Measurements from ENCODE around the gene VSX1.
A peak's percentile ranks its signal among the peaks of the same experiment; 100 is the strongest.

The VSX1 gene

DNA sequence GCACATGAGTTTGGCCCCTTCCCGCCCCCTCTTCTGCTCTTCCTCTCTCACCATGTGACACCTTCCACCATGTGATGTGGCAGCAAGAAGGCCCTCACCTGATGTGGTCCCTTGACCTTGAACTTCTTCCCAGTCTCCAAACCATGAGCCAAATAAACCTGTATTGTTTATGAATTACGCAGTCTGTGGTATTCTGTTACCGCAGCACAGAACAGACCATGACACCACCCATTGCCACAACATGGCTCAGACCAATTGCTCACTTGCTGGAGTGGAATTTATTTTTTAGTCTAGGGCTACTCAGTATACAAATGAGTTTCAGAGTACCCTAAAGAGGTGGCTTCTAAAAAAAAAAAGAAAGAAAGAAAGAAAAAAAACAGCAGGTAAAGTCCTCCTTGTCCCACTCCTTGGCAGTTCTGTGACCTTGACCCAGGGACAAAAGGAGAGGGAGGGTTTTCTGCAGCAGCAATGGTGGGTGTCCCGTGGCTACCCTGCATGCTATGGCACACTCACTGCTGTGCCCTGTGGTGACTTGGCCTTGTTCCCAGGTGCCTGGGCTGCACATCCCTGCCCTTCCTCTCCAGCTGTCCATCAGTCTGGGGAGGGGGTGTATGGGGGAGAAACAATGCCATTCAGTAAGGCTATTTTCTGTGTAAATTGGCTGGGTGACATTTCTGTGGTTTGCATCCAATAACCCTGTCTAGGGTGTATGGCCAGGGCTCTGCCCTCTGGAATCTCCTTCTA is 5.4 kb upstream of the VSX1 start:
- no peak for DNase-seq

DNA sequence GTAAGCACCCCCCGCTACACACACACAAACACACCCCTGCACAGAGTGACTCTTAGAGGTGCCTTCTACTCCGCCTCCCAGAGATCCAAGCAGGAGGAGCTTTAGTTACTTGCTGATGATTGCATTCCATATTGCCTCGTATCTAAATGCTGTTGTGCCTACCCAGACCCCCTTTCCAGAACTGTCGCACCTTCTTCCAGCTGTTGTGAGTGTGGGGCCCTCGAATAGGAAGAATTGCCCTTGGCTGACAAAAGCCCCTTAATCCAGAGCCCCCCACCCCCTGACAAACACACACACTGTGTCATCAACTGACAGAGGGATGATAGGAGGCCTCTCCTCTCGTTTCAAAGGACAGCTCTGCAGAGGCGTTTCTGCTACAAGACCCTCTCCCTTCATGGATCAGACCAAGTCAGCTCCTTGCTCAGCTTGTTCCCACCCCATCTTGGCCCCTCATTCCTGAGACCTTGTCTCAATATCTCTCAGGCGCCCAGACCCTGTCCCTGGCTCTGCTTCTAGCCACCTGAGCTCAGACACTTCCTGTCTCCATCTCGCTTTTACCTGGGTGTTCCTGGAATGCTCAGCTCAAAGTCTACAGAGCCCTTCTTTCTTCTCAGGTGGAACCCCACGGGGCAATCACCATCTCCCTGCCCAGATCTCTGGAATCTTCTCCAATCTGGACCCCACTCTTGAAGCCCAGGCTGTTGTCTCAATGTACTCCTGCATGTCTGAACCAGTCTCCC is 4.0 kb upstream of the VSX1 start:
- no peak for DNase-seq

DNA sequence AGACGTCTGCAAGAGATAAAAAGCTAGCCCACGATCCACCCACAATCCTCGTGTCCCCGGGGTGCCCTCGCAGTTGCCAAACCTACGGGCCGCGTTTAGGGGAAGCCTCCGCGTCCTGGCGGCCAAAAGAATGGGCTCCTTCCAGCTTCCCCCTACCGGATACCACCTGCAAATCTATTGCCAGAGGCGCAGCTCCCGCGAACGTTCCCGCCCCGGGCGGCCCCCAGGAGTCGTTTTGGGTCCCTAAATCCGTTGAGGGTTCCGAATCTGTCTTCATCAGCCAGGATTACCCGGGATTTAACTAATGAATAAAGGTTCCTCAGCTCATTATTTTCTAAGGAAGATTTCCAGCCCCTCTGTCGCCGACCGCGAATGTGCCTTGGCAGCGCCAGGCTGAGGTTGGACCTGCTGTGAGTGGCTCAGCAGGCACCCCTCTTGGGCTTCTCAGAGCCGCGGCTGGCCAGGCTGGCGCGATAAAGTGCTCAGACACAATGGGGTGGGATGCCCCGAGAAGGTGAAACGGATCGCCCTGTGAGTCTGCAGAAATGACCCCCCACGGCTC is 2.8 kb upstream of the VSX1 start:
- DNase-seq = peak; percentile 25

DNA sequence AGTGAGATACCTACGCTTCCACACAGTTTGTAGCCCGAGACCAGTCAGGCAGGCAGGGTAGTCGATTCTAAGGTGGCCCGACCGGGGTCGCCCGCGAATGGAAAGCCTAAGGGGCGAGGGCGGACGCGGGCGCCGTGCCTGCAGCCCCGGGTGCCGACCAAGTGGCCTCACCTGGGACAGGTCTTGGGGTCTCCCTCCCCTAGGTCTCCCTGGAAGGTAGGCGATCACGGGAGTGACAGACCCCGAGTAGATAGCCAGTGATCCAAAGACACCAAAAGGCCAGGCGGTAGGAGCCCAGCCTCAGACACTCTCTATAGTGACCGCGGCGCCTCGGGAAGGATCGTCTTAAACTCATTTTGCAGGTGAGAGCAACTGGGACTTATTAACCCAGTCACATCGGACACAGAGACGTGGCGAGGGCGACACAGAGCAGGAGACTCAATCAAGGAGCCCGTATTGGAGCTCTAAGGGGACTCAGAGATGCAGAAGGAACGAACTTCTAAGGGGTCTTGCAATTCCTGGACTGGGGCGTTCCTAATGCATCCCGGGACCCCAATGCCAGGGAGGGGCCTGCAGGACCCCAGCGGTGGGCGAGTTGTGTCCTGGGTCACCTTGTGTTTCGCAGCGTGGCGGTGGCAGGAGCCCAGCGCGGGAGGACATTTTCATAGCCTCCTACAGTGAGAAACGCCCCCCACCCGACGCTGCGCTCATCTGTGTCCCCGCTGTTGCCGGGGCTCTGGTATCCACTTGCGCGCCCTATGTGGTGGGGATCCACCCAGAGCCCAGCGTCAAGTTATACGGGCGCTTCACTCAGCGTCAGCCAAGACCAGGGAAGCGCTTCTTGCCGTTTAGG is 2.1 kb upstream of the VSX1 start:
- DNase-seq = no peak

DNA sequence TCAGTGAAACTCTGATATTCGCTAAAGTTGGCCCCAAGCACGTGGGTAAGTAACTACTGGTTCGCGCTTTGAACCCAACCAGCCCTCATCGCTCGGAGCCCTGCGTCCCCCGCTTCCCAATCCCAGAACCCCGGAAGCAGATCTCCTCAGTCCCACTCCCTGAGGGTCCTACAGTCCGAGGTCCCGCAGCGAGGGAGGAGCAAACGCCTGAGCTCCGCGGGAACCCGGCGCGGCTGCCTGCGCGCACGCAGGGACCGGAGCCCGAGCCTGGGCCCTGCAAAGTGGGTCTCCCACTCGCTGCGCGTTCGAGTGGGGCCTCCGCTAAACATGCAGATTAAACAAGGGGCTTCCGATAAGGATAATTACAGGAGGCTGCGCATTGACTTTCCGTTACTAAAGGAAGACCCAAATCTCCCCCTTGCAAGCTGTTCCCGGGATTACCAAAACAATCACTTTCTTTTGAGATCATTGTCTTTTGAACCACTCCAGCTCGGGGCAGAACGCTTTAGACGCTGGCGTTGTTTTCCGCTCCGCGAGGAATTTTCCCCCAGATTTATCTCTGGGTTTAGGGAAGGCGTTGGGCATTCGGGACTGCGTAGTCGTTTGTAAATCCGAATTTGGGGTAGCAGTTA is 1.3 kb upstream of the VSX1 start:
- no peak for DNase-seq

DNA sequence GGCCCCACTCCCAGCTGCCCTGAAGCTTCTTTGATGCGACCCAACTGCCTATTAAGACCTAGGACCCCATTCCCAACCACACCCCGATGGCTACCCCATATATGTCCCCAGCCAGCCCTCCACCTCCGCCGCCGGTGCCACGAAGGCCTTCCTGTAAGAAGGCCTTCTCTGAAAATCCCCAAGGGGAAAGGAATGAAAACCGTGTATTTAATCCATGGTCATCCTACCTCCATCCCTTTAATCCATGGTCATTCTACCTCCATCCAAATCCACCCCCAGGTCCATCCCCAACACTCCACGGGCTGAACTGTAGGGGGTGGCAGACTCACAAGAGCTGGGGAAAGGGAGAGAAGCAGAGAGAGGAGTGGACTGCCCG is 545 bp upstream of the VSX1 start:
- DNase-seq = no peak

DNA sequence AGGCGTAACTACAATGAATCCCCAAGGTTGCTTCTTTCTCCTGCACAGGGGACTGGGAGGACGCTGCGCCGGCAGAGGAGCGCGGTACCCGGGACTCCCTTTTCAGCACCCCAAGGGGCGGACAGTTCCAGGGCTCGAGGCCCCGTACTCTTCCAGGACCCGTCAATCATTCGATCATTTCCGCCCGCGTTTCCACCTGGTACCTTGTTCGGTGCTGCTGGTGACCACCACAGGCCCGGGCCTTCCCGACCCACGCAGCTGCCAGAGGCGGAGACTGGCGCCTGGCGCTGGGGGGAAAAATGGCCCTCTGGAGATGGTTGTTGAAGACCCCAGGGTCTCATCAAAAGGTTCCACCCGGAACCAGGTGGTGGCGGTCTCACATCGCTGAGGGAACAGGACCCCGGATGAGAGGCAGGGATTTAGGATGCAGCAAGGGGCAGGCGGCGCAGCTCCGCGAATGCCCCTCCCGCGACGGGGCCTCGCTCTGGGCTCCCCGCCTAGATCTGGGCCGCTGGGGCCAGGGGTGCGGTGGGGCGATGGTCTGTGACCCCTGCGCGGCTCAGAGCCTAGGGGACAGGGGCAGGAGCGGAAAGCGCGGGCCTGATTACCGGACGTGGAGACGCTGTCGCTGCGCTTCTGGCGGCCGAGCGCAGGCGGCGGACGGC is 744 bp downstream of the VSX1 start:
- DNase-seq = no peak

DNA sequence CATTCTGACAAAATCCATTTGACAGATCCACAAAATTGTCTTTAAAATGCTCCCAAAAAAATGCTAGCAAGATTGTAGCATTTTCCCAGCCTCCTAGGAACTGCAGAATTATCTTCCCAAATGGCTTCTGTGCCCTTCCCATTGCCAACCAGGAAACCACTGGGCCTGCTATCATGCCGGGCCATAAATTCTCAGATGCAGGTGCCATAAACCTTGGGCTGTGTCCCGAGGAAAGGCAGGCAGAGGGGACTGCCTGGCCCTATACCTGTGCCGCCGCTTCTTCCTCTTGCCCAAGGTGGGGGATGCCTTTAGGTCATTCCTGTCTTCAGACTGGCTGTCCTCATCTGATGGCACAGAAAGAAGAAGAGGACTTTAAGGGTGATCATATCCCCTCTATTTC is 2.8 kb downstream of the VSX1 start:
- no peak for DNase-seq

DNA sequence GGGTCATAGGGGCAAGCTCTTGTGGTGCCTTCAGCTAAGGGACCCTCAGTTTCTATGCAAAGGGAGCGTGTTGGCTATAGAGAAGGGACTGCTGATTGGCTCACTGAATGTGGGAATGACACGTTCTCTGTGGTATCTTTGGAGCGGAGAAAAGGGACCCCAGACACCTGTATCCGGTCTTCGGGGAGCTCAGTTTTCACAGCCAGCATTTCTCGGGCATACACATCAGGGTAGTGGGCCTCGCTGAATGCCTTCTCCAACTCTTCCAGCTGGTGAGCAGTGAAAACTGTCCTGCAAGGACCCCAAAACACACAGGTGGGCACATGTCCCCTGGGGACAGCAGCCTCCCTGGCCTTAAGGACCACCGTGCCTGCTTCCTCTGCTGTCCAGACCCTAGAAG is 3.3 kb downstream of the VSX1 start:
- DNase-seq = no peak

DNA sequence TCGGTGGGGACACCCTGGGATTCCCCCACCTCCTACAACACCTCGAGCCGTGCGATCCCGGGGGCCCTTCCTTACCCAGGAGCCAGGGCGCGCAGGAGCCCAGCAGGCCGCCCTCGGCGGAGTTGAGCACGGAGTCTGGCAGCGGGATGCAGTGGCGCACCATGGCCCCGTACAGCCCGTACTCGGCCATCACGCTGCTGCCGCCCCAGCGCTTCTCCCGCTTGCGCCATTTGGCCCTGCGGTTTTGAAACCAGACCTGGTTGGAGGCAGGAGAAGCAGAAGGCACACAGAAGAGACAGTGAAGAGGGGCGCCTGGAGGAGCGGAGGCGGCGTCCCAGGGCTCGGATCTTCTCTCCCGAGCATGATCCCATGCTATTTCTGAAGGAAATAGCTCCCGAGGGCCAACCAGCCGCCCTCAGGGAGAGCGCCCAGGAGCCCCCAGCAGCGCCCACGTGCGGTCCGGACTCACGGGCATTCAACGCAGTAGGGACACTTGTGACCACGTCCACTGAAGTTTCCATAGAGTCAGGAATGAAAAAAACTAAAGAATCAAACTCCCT is 4.3 kb downstream of the VSX1 start:
- DNase-seq = peak; percentile 20

DNA sequence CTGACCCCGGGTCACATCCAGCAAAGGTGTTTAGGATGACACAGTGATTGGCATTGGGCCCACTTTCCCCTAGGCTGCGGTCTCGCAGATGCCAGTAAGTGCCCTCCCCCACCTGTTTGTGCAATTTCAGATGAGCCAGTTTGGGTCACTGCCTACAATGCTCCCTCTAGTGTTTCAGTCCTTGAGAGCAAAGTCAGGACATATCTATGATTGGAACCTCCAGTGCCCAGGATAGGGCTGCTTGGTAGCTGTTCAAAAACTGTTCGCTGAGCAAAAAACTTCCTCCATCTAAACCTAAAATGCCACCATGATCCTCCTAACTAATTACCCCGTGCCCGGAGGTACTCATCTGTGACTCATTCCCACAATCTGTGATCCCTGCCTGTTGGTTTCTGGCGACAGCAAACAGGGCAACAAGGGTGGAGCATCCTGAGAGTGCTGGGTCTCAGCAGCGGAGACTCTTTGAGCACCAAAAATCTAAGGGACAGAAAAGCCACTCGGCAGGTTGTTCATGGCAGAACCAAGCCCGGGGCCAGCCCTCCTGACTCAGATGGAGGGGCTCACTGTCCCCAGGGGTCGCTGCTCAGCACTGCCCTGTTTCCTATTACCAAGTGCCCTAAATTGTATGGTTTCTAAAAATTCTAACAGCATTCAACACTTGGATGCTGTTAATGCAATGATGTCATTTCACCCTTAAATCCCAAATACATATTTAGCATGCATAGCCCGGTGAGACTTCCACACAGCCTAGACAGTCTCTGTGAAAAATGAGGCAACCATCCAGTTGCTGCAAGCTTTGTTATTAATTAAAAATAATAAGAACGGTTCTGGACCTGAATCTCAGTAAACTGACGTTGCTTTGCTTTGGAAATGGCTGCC is 5.0 kb downstream of the VSX1 start:
- peak; percentile 64 for DNase-seq

DNA sequence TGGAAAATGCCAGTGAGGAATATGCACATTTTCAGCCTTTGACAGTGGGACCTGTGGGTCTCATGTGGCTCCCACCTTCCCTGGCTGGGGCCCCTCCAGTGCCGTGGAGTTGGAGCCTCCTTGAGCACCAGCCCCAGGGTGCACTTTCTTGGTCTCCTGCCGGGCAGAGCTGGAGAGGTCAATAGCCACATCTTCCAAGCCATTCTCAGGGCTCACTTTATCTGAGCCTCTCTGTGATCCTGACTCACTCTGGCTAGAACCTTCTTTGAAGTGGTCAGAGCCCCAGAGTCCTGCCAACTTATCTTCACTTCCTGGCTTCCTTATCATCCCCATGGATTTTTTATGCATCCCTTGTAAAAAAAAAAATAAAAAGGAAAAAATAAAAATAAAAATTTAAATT is 5.7 kb downstream of the VSX1 start:
- DNase-seq = no peak

DNA sequence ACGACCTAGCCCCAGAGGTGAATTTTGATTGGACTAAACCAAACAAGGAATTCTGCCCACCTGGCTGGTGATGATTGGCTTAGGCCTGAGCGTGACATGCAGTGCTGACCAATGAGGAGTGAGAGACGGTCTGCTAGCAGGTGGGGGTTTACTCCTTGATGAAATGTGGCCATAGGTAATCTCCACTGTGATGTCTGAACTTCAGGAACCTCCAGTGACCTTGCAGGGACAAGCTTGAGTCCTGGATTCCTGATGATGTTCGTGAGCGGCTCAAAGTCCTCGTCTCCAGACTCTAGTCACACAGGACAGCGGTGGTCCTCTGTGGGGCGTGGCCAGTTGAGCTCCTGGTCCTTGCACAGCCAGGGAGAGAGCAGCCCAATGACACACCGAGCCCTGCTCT is 8.4 kb downstream of the VSX1 start:
- DNase-seq = no peak

DNA sequence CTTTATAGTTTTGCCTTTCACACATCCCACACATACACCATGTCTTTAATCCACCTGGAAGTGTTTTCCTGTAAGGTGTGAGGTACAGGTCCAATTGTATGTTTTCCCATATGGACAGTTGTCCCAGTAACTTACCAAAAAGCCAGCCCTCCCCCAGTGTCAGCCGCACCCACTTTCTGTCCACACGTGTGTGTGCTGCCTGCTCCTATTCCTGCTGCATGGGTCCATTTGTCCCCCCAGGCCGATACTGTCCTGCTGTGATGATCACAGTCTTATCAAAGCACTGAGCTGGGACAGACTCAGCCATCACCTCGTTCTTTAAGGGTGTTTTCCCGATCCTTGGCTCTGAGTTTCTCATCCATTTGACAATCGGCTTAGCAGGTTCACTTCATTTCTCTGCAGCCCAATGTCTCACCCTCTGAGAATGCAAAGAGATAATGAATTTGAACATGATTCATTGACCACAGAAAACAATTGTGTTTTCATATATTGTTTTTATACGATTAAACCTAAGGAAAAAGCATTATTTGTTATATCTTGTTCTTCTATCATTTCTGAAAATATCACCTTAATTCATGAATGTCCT is 9.6 kb downstream of the VSX1 start:
- DNase-seq = no peak

DNA sequence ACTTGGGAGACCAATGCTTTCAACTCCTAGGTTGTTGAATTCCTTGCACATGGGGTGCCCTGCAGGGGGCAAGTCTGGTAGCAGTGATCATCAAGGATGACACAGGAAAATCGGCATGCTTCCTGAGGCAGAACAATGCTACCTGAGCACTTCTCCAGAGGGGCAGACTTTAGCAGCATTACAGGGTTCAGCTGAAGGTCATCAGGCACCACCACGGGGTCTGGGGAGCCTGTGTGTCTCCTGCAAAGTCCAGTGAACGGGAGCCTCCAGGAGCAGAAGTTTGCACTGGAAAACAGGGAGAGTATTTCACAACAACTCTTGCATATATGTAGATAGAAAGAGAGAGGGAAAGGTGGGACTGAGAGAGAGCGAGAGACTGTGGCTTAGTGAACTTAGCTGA is 10.2 kb downstream of the VSX1 start:
- no peak for DNase-seq

DNA sequence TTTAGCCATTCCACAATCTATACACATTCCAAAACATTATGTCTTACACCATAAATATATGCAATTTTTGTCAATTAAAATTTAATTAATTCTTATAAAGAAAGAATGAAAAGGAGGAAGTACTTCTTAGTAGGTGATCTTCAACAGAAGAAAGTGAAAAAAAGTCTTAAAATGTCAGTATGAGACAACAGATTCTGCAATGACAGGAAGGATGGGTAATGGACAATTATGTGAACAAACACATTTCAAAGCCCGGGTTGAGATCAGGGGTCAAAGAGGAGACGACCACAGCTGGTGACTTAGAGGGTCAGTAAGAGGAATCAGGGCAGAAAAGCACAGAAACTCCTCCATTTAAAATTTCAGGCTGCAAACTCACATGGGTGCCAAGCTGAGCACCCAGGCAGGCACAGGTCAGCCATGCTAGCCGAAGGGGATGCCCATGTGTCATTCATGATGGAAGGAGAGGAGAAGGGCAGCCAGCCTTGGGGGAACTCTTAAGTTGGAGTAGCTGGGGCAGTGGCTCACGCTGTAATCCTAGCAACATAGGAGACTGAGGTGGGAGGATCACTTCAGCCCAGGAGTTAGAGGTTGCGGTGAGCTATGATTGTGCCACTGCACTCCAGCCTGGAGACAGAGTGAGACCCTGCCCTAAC is 11.0 kb downstream of the VSX1 start:
- no peak for DNase-seq

DNA sequence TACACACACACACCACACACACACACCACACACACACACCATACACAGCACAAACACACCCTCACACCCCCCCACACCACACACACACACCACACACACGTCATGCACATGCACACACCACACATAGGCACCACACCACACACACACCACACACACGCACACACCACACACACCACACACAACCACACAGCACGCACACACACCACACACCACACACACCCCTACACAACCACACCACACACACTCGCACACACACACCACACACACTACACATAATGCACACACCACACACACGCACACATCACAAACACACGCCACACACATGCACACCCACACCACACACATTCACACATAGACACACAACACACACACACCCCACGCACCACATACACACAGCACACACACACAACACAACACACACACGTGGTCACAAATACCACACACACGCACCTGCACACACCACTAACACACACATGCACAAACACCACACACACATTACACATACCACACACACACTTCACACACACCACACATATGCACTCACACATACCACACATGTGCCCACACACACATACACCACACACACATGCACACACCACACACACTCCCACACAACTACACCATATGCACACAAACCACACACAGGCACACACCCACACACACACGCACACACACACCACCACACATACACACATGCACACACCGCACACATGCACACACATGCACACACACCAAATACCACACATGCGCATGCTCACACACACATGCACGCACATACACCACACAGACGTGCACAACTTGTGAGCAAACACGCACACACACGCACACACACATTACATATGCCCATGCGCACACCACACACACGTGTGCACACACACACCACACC is 14.6 kb downstream of the VSX1 start:
- no peak for DNase-seq

DNA sequence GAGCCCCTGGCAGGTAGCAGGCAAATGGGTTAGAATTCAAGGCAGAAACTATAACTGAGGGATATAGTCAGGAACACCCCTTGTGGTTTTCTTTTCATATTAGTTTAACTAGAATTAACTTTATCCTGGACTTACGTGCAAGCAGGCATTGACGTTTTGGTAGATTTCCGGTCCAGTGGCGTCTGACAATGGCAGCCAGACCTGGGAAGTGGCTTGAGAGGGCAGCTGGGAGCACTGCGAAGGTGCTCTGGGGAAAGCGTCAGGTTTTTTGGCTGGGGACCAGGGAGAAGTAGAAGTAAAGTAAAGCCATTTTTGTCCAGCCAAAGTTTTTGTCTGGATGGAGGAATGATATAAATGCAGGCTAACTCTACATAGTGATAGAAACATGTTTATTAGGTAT is 15.6 kb downstream of the VSX1 start:
- peak; percentile 72 for DNase-seq
